Measurements from ENCODE around the gene ARHGAP26. TPM values are rescaled to one million over a fixed set of nuclear protein-coding genes. Genes with fewer than 3 reads are reported as not detected.

The ARHGAP26 gene
- total RNA-seq, 6 experiments from 2014 or later: 6.7 to 14.5 (median 8.3) TPM

GRCh38 chr5:142863856-142864255, 93.7 kb downstream of the ARHGAP26 start:
- ATAC-seq: no peak

GRCh38 chr5:142864290-142865260, 94.4 kb downstream of the ARHGAP26 start:
- Histone ChIP-seq H3K27me3 (no peaks in the 10 kb centered on the region), H3K27ac (peak overlapping the region in 1 of 3 donors; percentile 9), H3K4me1 (peaks cover 0 to 6% (median 3%) of the 10 kb centered on the region in 4 donors), H3K36me3 (no peaks in the 10 kb centered on the region), H3K4me3 (no peak overlapping the region), H3K9me3 (no peaks in the 10 kb centered on the region)
- TF ChIP-seq CTCF (IDR thresholded peaks at IDR 0.05): no peak
- TF ChIP-seq POLR2A (IDR thresholded peaks at IDR 0.05): no peak
- intact Hi-C loops (cut with DNase I): no loop called here
- 56% methylated on average over 11 of the region's 13 CpGs for WGBS (ENCODE audit: insufficient coverage, low coverage, low lambda C conversion rate, missing lambda C conversion rate)
- DNase-seq (no peak), ATAC-seq (peak in 3 of 4 donors; percentile 8 to 38 (median 34))

More at GRCh38 chr5:142863856-142864255, 93.7 kb downstream of the ARHGAP26 start:
- TF ChIP-seq POLR2A (IDR thresholded peaks at IDR 0.05) (no peak), CTCF (IDR thresholded peaks at IDR 0.05) (no peak)
- no peak for DNase-seq
- intact Hi-C loops (cut with DNase I): no loop called here
- 69% methylated on average over 4 of the region's 5 CpGs for WGBS (ENCODE audit: insufficient coverage, low coverage, low lambda C conversion rate, missing lambda C conversion rate)
- H3K36me3 ChIP-seq: no peaks in the 10 kb centered on the region
- no peaks in the 10 kb centered on the region for H3K27me3 ChIP-seq
- peaks cover 0 to 5% (median 2%) of the 10 kb centered on the region in 4 donors for H3K4me1 ChIP-seq
- no peak overlapping the region for H3K4me3 ChIP-seq
- H3K27ac ChIP-seq: no peak overlapping the region
- H3K9me3 ChIP-seq: no peaks in the 10 kb centered on the region

- no peaks in the 10 kb centered on the region for H3K36me3 ChIP-seq
- H3K27me3 ChIP-seq: no peaks in the 10 kb centered on the region
- intact Hi-C loops (cut with DNase I): no loop called here
- DNase-seq: no peak
- H3K4me1 ChIP-seq: peaks cover 0 to 10% (median 3%) of the 10 kb centered on the region in 4 donors
- H3K27ac ChIP-seq: no peak overlapping the region
- H3K9me3 ChIP-seq: no peaks in the 10 kb centered on the region
- no peak for TF ChIP-seq POLR2A (IDR thresholded peaks at IDR 0.05)
- TF ChIP-seq CTCF (IDR thresholded peaks at IDR 0.05): no peak
- no peak for ATAC-seq
- no peak overlapping the region for H3K4me3 ChIP-seq
- WGBS (ENCODE audit: insufficient coverage, low coverage, low lambda C conversion rate, missing lambda C conversion rate): 92% methylated on average over 4 of the region's 4 CpGs
These were observed 95.5 kb downstream of the ARHGAP26 start for GRCh38 chr5:142865631-142866030.

GRCh38 chr5:142866563-142867275, 96.5 kb downstream of the ARHGAP26 start:
- H3K9me3 ChIP-seq: no peaks in the 10 kb centered on the region
- WGBS (ENCODE audit: insufficient coverage, low coverage, low lambda C conversion rate, missing lambda C conversion rate): 35% methylated on average over 5 of the region's 10 CpGs
- H3K27ac ChIP-seq: no peak overlapping the region
- peak; percentile 42 to 82 (median 60) for TF ChIP-seq CTCF (IDR thresholded peaks at IDR 0.05)
- no peak for TF ChIP-seq POLR2A (IDR thresholded peaks at IDR 0.05)
- no peaks in the 10 kb centered on the region for H3K36me3 ChIP-seq
- intact Hi-C loops (cut with DNase I): no loop called here
- ATAC-seq: peak; percentile 86 to 96 (median 88)
- peaks cover 0 to 5% (median 3%) of the 10 kb centered on the region in 4 donors for H3K4me1 ChIP-seq
- H3K27me3 ChIP-seq: no peaks in the 10 kb centered on the region
- no peak overlapping the region for H3K4me3 ChIP-seq
- DNase-seq: peak in 1 of 3 donors; percentile 66
